PFSK-1 (cell line): Measurements from ENCODE around the gene PTPRN.

ENCODE experiments used
- FOXP2 ChIP-seq: optimal IDR thresholded peaks from 2 replicates; pipeline ENCODE3; 2011; ENCODE audit warnings: borderline replicate concordance, control low read depth, inconsistent platforms; ENCODE audit not compliant: insufficient read depth; ENCODE audit errors: extremely low read length, extremely low read depth
- POLR2AphosphoS5 ChIP-seq: IDR thresholded peaks from 2 replicates; pipeline ENCODE4 v1.6.1; 2012; ENCODE audit warnings: low read depth, mild to moderate bottlenecking, control low read depth, low read length, moderate library complexity
- REST ChIP-seq, 2 experiments: IDR thresholded peaks; 2 replicates each; pipeline versions ENCODE4 v1.6.1 to v1.8.0; 2011 to 2012; ENCODE audit warnings: low read depth in 2 of 2, low read length in 2 of 2, control low read depth in 1 of 2, inconsistent platforms in 1 of 2, mild to moderate bottlenecking in 1 of 2, moderate library complexity in 1 of 2; ENCODE audit not compliant: insufficient read depth in 1 of 2
- SIN3A ChIP-seq: IDR thresholded peaks from 2 replicates; pipeline ENCODE4 v1.6.1; 2012; ENCODE audit warnings: mild to moderate bottlenecking, low read length, moderate library complexity, borderline replicate concordance; ENCODE audit not compliant: insufficient read depth
- TAF1 ChIP-seq: IDR thresholded peaks from 2 replicates; pipeline ENCODE4 v1.6.1; 2012; ENCODE audit warnings: low read length, control low read depth, borderline replicate concordance; ENCODE audit not compliant: insufficient read depth

Gene PTPRN

GRCh38 chr2:219298759-219299371 lies 10.3 kb downstream of the PTPRN start:
- no peak for TF ChIP-seq TAF1
- 0 out of 4 replicates have a peak, but pooled peaks of 1 of the 2 experiments have one; percentile 20 for TF ChIP-seq REST (IDR thresholded peaks at IDR 0.05; ENCODE audit: insufficient read depth in 1 of 2, low read depth in 2 of 2, low read length in 2 of 2)

GRCh38 chr2:219297766-219298456 lies 11.3 kb downstream of the PTPRN start:
- TF ChIP-seq POLR2AphosphoS5 (no peak), TAF1 (no peak), REST (IDR thresholded peaks at IDR 0.05; ENCODE audit: insufficient read depth in 1 of 2, low read depth in 2 of 2, low read length in 2 of 2) (no peak), FOXP2 (no peak), SIN3A (no peak)

GRCh38 chr2:219296631-219297391 lies 12.4 kb downstream of the PTPRN start:
- TF ChIP-seq POLR2AphosphoS5 (no peak), TAF1 (no peak), SIN3A (no peak), FOXP2 (no peak), REST (IDR thresholded peaks at IDR 0.05; ENCODE audit: insufficient read depth in 1 of 2, low read depth in 2 of 2, low read length in 2 of 2) (no peak)

GRCh38 chr2:219296142-219296541 lies 13.1 kb downstream of the PTPRN start:
- TF ChIP-seq TAF1 (no peak), REST (IDR thresholded peaks at IDR 0.05; ENCODE audit: insufficient read depth in 1 of 2, low read depth in 2 of 2, low read length in 2 of 2) (no peak), POLR2AphosphoS5 (no peak), SIN3A (no peak), FOXP2 (no peak)
